ENCODE results near the gene IGSF22. TPM values are rescaled to one million over a fixed set of nuclear protein-coding genes. Genes with fewer than 3 reads are reported as not detected.
A peak's percentile ranks its signal among the peaks of the same experiment; 100 is the strongest.

IGSF22 gene
- total and polyA plus RNA-seq, 8 donors: 0.18 to 8.3 (median 0.56) TPM; not detected in 4

GRCh38 chr11:18772211-18772610 lies 46.2 kb upstream of the IGSF22 start:
- Histone ChIP-seq H3K4me1 (no peaks in the 10 kb centered on the region), H3K36me3 (no peaks in the 10 kb centered on the region), H3K27me3 (peaks cover 0 to 29% (median 0%) of the 10 kb centered on the region in 3 donors), H3K27ac (no peak overlapping the region), H3K9me3 (no peaks in the 10 kb centered on the region), H3K4me3 (no peak overlapping the region)
- TF ChIP-seq POLR2A (IDR thresholded peaks at IDR 0.05) (no peak), POLR2AphosphoS5 (IDR thresholded peaks at IDR 0.05) (no peak), EP300 (IDR thresholded peaks at IDR 0.05) (no peak), CTCF (IDR thresholded peaks at IDR 0.05) (no peak)
- no peak for DNase-seq
- intact Hi-C loops (cut with DNase I; ENCODE audit: low total_unique reads): no loop called here
- WGBS, 5 donors: 60 to 85% (median 77%) methylated on average over 4 to 5 of the region's 5 CpGs

GRCh38 chr11:18771266-18772035 lies 45.5 kb upstream of the IGSF22 start:
- H3K27me3 ChIP-seq: peaks cover 0 to 29% (median 0%) of the 10 kb centered on the region in 3 donors
- no peak overlapping the region for H3K4me3 ChIP-seq
- intact Hi-C loops (cut with DNase I; ENCODE audit: low total_unique reads): no loop called here
- WGBS, 5 donors: 79 to 89% (median 85%) methylated on average over 13 of the region's 13 CpGs
- DNase-seq: no peak
- no peak overlapping the region for H3K27ac ChIP-seq
- TF ChIP-seq EP300 (IDR thresholded peaks at IDR 0.05) (no peak), POLR2A (IDR thresholded peaks at IDR 0.05) (no peak), CTCF (IDR thresholded peaks at IDR 0.05) (no peak), POLR2AphosphoS5 (IDR thresholded peaks at IDR 0.05) (no peak)
- no peaks in the 10 kb centered on the region for H3K4me1 ChIP-seq
- no peaks in the 10 kb centered on the region for H3K36me3 ChIP-seq
- no peaks in the 10 kb centered on the region for H3K9me3 ChIP-seq

GRCh38 chr11:18770479-18771125 lies 44.6 kb upstream of the IGSF22 start:
- H3K4me1 ChIP-seq: no peaks in the 10 kb centered on the region
- no peak for DNase-seq
- H3K36me3 ChIP-seq: no peaks in the 10 kb centered on the region
- H3K27me3 ChIP-seq: peaks cover 0 to 30% (median 0%) of the 10 kb centered on the region in 3 donors
- intact Hi-C loops (cut with DNase I; ENCODE audit: low total_unique reads): no loop called here
- no peak overlapping the region for H3K27ac ChIP-seq
- H3K4me3 ChIP-seq: no peak overlapping the region
- WGBS, 5 donors: 71 to 75% (median 72%) methylated on average over 11 of the region's 11 CpGs
- no peak for TF ChIP-seq EP300 (IDR thresholded peaks at IDR 0.05)
- TF ChIP-seq CTCF (IDR thresholded peaks at IDR 0.05): no peak
- no peak for TF ChIP-seq POLR2AphosphoS5 (IDR thresholded peaks at IDR 0.05)
- no peak for TF ChIP-seq POLR2A (IDR thresholded peaks at IDR 0.05)
- no peaks in the 10 kb centered on the region for H3K9me3 ChIP-seq

GRCh38 chr11:18769802-18770456 lies 43.9 kb upstream of the IGSF22 start:
- Histone ChIP-seq H3K4me1 (no peaks in the 10 kb centered on the region), H3K36me3 (no peaks in the 10 kb centered on the region), H3K27me3 (peaks cover 0 to 33% (median 0%) of the 10 kb centered on the region in 3 donors), H3K27ac (no peak overlapping the region), H3K9me3 (no peaks in the 10 kb centered on the region), H3K4me3 (no peak overlapping the region)
- 31 to 37% (median 35%) methylated on average over 8 of the region's 8 CpGs for WGBS, 5 donors
- DNase-seq: peak in 1 of 2 donors; percentile 71
- TF ChIP-seq CTCF (IDR thresholded peaks at IDR 0.05) (no peak), POLR2A (IDR thresholded peaks at IDR 0.05) (no peak), POLR2AphosphoS5 (IDR thresholded peaks at IDR 0.05) (no peak), EP300 (IDR thresholded peaks at IDR 0.05) (no peak)
- intact Hi-C loops (cut with DNase I; ENCODE audit: low total_unique reads): no loop called here

All from stomach (tissue), 9 donors.